Stimulated activated naive CD4-positive, alpha-beta T cell (primary cell): Measurements from ENCODE around the gene ZBTB38.

Experiments used
- DNase-seq, 6 experiments: peaks; one replicate each; lab custom pipeline; 2025; lab: John Stamatoyannopoulos, UW

The ZBTB38 gene

GRCh38 chr3:141368925-141369794, 856 bp downstream of the ZBTB38 start:
- DNase-seq, result no peak

GRCh38 chr3:141370065-141370533, 1.8 kb downstream of the ZBTB38 start:
- DNase-seq, result peak; percentile 21 to 83 (median 68)

- no peak for DNase-seq
Measured at GRCh38 chr3:141371882-141372281, 3.6 kb downstream of the ZBTB38 start.

GRCh38 chr3:141372656-141373055, 4.4 kb downstream of the ZBTB38 start:
- DNase-seq, result no peak

GRCh38 chr3:141373232-141373631, 4.9 kb downstream of the ZBTB38 start:
- no peak for DNase-seq

GRCh38 chr3:141373768-141374526, 5.6 kb downstream of the ZBTB38 start:
- DNase-seq, result no peak

DNA sequence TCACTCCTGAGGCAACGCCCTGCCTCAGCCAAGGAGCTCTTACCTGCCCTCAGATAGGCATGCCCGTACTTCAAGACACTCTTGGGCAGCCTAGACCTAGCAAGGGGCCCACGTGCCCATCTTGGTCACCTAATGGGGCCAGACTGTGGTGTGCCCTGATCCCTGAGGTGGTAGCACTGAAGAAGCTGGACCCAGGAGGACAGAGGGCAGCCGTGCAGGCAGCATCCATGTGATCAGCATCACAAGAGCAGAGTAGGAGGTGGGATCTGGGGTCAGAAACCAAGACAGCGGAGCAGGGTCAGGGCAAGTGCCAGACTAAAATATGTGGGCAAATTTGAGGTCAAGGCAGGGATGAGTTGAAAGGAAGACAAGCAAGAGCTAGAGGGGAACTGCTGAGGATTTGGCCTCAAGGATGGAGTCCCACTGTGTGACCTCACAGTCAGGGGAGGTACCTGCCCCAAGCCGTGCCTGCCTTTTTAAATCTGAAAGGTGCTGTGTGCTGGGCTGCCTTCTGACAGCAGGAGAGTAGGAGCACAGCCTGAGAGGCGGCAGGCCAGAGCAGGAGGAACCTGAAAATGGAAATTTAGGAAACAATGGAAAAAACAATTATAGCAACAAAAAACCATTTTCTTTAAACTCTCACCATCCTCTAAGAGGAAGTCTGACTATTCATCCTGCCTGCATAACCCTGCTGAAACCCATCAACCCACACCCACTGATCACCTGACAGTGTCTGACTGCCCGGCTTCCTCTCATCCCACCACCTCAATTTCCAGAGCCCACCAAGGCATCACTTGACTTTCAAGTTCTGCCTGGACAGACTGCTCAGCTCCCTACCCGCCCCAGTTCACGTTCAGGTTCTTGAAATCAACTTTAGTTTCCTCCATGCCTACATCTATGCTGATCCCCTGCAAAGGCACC, 7.3 kb downstream of the ZBTB38 start:
- DNase-seq, result no peak

GRCh38 chr3:141377377-141377776, 9.1 kb downstream of the ZBTB38 start:
- DNase-seq, result no peak

DNA sequence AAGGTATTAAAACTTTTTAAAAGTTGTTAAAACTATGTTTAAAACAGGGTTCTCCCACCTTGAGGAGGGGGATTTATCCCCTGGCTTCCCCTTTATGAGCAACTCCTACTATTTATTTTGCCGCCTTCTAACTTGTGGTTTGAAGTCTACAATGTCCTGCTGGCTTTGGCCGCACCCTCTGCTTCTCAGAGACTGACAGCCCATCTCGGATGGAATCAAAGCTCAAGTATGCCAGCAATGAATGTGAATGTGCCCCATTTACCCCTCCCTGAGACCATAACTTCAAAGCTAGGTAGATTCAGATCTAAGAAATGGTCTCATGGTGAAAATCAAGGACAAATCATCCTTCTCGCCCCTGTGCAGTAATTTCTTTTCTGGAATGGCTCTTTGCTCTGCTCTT, 10.3 kb downstream of the ZBTB38 start:
- DNase-seq, result no peak

- DNase-seq, result no peak
Measured at GRCh38 chr3:141379250-141379966, 11.1 kb downstream of the ZBTB38 start.

- no peak for DNase-seq
Measured at GRCh38 chr3:141380279-141380678, 12.0 kb downstream of the ZBTB38 start.

DNA sequence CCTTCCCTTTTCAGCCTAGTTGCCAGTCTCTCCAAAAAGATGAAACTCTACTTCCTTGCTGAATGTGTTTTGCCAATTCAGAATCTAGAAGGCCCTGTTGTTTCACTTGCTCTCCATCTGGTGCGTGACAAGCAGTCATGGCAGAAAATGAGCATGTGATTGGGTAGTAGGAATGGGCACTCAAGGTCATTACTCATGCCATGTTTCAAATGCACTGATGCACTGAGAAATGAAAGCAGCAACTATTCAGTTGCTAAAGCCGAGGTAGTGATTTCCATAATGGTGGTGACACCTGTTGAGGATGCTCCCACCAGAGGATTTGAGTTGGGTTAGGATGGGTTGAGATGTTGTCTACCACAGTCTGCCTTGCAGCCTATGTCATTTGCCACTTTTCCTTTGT, 12.7 kb downstream of the ZBTB38 start:
- DNase-seq, result no peak

- DNase-seq, result no peak
Measured at GRCh38 chr3:141382571-141382970, 14.3 kb downstream of the ZBTB38 start.

DNA sequence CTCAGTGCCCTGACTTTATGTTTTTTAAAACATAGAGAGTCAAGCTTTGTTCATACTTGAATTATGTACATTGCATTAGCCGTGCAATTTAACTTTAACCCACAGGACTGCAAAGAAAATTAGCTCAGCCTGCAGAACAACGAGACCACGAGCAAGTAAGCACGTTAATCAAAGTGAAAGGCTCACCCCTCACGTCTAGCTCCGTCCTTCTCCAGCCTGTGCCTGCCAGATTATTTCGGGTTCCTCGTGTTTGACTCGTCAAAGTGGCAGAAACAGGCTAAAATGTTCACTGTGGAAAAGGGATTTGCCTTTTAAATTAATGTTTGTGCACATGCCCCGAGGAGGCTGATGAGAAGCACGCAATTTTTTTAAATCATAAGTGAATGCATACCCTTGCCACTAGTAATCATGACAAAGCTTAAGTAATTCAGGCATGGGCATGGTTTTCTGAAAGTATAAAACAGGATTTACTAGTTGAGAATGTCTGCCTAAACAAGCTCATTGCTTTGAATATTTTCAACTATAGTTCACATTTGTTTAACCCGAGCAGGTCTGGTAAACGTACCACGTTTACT, 15.3 kb downstream of the ZBTB38 start:
- no peak for DNase-seq

DNA sequence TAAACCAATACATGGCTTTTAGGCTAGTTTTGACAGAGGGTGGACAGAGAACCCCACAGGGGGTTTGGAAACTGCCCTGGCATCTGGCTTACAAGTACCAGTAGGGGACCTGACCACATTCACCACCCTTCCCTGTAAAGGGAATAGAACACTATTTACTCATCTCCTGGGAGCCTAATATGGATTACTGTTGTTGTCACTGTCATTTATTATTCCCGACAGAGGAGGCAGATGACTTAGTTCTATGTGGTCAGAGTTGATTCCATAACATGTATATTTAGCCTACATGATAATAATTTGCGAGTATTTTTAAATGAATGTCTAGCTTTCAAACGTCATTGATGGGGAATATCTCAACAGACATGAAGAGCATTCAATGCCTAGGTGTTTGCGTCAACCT, 15.9 kb downstream of the ZBTB38 start:
- DNase-seq, result no peak

- DNase-seq, result no peak
Measured at GRCh38 chr3:141384575-141384974, 16.3 kb downstream of the ZBTB38 start.

DNA sequence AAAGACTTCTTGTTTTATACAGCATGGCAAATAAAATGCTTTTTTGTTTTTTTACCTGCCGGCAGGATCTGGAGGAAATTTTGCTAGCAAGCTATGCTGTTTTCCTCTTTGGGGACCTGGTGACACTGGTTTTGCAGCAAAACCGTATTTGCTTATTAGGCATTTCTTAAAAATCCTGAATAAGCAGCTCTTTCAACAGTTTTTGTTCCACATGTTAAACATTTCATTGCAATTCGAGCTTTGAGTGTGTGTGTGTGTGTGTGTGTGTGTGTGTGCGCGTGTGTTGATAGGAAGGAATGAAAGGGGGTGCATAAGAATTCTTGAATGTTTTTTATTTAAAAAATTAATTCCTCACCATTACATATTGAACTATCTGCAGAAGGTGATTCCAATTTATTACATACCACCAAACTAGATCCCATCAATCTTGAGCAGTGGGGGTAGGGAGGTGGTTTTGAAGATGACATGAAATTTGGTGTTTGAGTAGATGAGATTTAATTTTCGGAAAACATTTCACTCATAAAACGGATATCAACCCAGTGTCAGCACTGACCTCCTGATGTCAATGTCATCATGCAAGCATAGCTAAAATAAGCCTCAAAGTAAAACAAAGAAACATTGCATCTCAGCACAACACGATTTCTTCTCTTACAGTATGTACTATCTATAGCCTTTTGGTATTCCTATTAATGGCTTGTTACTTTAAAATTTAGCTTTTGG, 17.3 kb downstream of the ZBTB38 start:
- no peak for DNase-seq

GRCh38 chr3:141386126-141386488, 17.8 kb downstream of the ZBTB38 start:
- DNase-seq, result no peak

GRCh38 chr3:141386611-141387111, 18.4 kb downstream of the ZBTB38 start:
- no peak for DNase-seq

GRCh38 chr3:141387516-141387915, 19.2 kb downstream of the ZBTB38 start:
- DNase-seq, result no peak
